GM21526 (cell line): Measurements from ENCODE around the gene CTXN3.

Experiments used
- ATAC-seq: cut with Tn5 transposase; IDR thresholded peaks from one replicate; pipeline ENCODE4 v1.9.1; 2021; ENCODE audit warnings: moderate library complexity; ENCODE audit not compliant: unreplicated experiment, low FRiP score

Gene CTXN3

GRCh38 chr5:127649018-127649439, at the start of gene CTXN3:
CTXN3 (plus strand) TSS chr5:127649082; CDS start chr5:127657522, 8,440 bp downstream.
- no peak for ATAC-seq

GRCh38 chr5:127599320-127599719, 49.6 kb upstream of the CTXN3 start:
- no peak for ATAC-seq

DNA sequence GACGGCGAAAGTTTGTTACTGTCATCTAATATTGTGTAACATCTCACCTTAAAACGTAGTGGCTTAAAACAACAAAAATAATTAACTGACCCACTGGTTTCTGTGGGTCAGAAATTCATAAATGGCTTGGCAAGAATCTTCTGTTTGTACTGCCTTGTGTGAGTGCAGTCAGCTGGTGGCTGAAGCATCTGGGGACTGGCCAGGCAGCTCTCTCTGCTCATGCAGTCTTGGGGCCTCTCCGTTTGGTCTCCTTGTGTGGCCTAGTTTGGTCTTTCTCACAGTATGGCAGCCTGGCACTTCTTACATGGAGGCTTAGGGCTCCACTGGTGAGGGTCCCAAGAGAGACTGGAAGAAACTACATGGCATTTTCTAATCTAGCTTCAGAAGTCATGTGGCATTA, 49.0 kb upstream of the CTXN3 start:
- ATAC-seq, result no peak

GRCh38 chr5:127601111-127601510, 47.8 kb upstream of the CTXN3 start:
- ATAC-seq, result no peak

DNA sequence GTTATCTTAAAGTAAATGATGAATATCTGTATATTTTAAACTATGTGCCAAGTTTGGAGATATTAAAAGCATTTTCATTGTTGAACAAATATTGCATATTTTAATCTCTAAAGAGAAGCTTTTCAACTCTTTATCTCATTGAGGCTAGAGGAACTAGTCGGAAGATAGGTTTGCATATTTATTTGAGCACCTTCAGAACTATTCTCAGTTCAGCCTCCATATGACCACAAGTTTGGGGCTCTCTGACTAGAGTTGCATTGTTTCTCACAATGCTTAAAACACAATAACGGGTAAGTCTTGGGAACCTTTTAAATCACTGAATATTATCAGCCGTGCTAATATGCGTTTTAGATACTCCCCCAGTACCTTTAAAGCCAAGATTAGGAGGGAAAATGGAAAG, 47.3 kb upstream of the CTXN3 start:
- ATAC-seq, result no peak

GRCh38 chr5:127602481-127602880, 46.4 kb upstream of the CTXN3 start:
- no peak for ATAC-seq

- no peak for ATAC-seq
These were observed 45.7 kb upstream of the CTXN3 start for GRCh38 chr5:127602896-127603844.

DNA sequence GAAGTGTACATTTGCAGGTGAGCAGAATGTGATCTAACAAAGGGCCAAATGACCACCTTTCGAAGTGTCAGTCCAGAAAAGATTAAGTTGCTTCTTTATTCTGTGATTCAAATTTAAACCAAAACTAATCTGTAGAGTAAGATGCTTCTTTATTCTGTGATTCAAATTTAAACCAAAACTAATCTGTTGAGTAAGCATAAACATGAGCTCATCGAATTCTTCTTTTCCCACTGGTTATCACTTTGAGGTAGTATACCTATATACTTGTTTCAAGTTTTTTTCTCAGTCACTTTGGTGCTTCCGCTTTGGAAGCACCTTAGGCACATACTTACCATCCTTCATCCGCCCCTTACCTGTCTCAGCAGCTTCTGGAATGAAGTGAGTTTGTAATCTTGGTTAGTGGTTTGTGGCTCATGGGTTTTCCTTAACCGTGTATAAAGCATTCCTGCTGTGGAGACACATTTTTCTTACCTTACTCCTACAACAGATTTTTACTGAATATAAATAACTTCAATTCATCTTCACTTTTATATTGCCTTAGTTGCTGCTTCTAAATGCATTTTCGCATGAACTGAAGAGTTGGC, 40.7 kb upstream of the CTXN3 start:
- ATAC-seq, result no peak

DNA sequence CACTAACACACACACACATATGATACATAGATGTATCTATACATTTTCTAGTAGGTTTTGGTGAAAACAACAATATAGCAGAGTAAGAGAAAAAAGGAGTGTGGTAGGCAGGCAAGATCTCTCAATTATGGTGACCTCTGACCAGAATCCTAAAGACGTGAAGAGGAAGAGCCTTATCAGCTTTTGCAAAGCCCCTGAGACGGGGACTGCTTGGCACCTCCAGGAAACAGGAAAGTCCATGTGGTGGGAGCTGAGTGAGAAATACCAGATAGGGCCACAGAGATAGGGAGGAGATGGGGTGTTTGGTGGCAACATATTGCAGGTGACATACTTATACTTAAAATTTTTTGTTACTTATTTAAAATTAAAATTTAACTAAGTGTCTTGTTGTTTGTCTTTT, 39.9 kb upstream of the CTXN3 start:
- ATAC-seq, result no peak

GRCh38 chr5:127609957-127610356, 38.9 kb upstream of the CTXN3 start:
- ATAC-seq, result no peak

GRCh38 chr5:127612441-127613141, 36.3 kb upstream of the CTXN3 start:
- ATAC-seq, result no peak

- no peak for ATAC-seq
These were observed 33.0 kb upstream of the CTXN3 start for GRCh38 chr5:127615916-127616315.

GRCh38 chr5:127619908-127620479, 28.9 kb upstream of the CTXN3 start:
- ATAC-seq, result no peak

DNA sequence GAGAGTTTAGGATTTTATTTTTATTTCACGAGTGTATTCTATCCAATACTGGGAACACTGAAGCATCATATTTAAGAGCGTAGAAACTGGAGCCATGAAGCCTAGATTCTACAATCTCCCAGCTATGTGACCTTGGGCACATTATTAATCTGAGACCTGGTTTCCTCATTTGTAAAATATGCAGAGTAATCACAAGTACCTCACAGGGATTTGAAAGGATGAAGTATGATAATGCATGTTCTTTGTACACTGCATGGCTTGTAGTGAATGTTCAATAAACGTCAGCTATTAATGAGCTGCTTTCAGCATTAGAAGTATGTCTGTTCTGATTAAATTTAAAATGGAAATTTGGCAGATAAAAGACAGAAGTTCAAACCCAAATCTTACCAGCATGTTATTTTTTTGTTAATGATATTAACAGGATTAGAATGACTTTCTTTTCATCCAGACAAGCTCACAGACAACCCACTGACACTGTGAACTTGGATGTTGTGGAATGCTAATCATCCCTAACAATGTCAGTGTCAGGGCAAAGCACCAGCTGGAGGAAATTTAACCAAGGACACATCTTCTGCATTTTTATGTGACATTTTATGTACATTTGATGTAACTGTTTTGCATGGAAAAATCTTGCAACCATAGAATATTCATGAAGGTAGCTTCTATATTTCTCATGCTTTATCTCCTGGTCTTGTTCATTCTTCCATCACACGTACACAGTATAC, 27.1 kb upstream of the CTXN3 start:
- no peak for ATAC-seq

DNA sequence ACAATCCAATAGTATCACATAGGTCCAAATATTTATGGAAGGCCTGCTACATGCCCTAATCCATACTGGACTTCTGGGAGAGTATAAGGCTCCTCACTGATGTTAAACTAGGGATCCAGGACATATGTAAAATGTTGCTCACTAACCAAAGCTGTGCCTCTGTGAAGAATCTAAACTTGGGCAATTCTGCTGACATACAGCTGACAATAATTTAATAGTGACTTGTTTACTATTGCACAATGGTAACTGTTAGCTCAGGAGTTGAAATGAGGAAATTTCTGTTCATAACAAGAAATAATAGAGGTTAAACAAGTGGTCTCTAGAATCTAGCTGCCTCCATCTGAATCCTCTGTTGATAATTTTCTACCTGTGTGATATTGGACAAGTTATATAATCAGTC, 14.9 kb upstream of the CTXN3 start:
- no peak for ATAC-seq

DNA sequence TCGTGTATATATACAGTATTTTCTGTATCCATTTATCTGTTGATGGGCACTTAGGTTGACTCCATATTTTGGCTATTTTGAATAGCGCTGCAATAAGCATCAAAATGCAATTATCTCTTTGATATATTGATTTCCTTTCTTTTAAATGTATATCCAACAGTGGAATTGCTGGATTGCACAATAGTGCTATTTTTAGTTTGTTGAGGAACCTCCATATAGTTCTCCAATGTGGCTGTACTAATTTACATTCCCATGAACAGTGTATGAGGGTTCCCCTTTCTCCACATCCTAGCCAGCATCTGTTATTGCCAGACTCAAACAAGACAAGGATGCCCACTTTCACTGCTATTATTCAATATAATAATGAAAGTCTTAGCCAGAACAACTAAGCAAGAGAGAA, 9.1 kb upstream of the CTXN3 start:
- no peak for ATAC-seq

DNA sequence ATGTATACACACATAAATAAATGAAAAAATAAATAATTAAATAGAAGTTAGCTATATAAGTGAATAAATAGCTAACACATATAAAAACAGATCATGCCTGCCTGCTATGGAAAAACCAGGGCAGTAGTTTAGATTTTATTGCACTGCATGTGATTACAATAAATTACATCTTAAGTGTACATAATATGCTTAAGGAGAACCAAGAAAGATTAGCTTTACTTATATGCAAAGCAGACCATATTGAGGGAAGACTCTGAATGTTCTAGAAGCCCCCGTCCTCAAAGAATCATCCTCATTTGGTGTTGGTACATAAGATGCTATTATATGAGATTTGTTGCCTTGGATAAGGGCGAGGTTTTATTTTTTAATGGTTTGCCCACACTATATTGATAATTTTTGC, 5.9 kb upstream of the CTXN3 start:
- no peak for ATAC-seq

GRCh38 chr5:127643607-127644006, 5.3 kb upstream of the CTXN3 start:
- no peak for ATAC-seq

DNA sequence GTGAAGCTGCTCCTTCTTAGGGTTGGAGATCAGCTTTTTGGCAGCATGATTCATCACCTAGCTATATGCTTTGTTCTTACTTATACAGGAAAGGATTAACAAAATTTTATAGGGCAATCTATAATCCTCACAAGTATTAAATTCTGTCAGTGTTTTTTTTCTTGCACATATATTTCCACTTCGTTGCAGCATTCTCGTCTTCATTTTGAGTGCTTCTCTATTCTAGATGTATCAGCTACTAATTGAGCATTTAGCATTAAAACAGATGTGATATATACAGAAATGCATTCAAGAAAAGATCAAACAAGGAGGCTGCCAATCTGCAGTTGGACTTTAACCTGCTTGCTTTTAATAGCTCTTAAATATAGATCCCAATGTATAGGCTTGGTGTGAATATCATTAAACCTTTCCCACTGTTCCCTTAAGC, 3.6 kb upstream of the CTXN3 start:
- ATAC-seq, result no peak

- no peak for ATAC-seq
These were observed 1.4 kb upstream of the CTXN3 start for GRCh38 chr5:127647361-127647958.
